ENCODE data around the gene HACD3. TPM values are rescaled to one million over a fixed set of nuclear protein-coding genes. Genes with fewer than 3 reads are reported as not detected.

Gene HACD3
- total RNA-seq, 1 experiment from 2014 or later, result 71.6 TPM

DNA sequence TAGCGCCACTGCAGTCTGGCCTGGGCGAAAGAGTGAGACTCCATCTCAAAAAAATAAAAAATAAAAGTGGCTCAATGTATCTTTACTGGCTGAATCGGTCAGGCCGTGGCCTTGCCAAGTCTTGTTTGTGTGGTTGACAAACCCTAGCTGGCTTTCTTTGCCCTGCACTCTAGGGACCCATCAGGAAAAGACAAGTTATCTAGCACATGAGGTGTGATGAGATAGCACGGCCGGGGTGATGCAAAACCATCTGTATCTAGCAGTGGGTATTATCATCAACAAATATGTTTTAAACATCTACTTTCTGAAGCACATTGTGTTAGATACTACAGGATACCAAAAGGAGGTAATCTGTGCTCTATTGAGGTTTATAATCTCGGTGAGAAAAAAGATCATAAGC, 8.9 kb upstream of the HACD3 start:
- Histone ChIP-seq H3K27ac (no peak overlapping the region), H2AFZ (no peak overlapping the region), H3F3A (ENCODE audit: insufficient read depth, low read depth) (no peaks in the 10 kb centered on the region), H3K79me2 (ENCODE audit: low read depth) (peaks cover 9% of the 10 kb centered on the region), H3K36me3 (ENCODE audit: low read depth) (no peaks in the 10 kb centered on the region), H3K9me3 (ENCODE audit: insufficient read depth, low read depth) (no peaks in the 10 kb centered on the region), H3K4me3 (no peak overlapping the region), H3K4me2 (no peak overlapping the region), H3K27me3 (ENCODE audit: insufficient read depth, low read depth) (no peaks in the 10 kb centered on the region), H3K9me2 (ENCODE audit: insufficient read depth) (no peaks in the 10 kb centered on the region), H3K4me1 (replicated peaks; ENCODE audit: insufficient read depth) (0 out of 2 replicates have a peak, but pooled peaks cover under 1% of the 10 kb centered on the region), H4K20me1 (ENCODE audit: insufficient read depth) (0 out of 2 replicates have a peak, but pooled peaks cover 5% of the 10 kb centered on the region)
- intact Hi-C loops (cut with micrococcal nuclease; ENCODE audit: unreplicated experiment), result no loop called here
- DNase-seq, result no peak
- no TSS peak for BruUV-seq (replicated peaks)
- ChIA-PET POLR2A (ENCODE audit: unreplicated experiment) (no interaction called here), CTCF (no interaction called here)
- TF ChIP-seq EZH2 (IDR thresholded peaks at IDR 0.05; ENCODE audit: low read depth) (no peak), CTCF (conservative IDR thresholded peaks at IDR 0.05) (no peak)

DNA sequence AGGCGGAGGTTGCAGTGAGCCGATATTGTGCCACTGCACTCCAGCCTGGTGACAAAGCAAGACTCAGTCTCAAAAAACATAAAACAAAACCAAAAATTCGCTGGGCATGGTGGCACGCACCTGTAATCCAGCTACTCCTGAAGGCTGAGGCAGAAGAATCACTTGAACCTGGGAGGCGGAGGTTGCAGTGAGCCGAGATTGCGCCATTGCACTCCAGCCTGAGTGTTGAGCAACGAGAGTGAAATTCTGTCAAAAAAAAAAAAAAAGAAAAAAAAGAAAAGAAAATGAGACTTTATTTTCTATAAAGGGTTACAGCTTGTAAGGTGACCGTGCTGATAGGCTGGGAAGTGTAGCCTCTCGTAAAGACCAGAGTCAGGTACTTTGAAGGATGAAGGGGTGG, 6.0 kb upstream of the HACD3 start:
- no peaks in the 10 kb centered on the region for H3K4me1 ChIP-seq (replicated peaks; ENCODE audit: insufficient read depth)
- no TSS peak for BruUV-seq (replicated peaks)
- no peak for DNase-seq
- no peaks in the 10 kb centered on the region for H3F3A ChIP-seq (ENCODE audit: insufficient read depth, low read depth)
- no peak overlapping the region for H3K4me2 ChIP-seq
- ChIA-PET CTCF (no interaction called here), POLR2A (ENCODE audit: unreplicated experiment) (no interaction called here)
- no peak overlapping the region for H3K4me3 ChIP-seq
- no peaks in the 10 kb centered on the region for H3K79me2 ChIP-seq (ENCODE audit: low read depth)
- H3K27me3 ChIP-seq (ENCODE audit: insufficient read depth, low read depth), result no peaks in the 10 kb centered on the region
- no peaks in the 10 kb centered on the region for H3K9me3 ChIP-seq (ENCODE audit: insufficient read depth, low read depth)
- no peak overlapping the region for H3K27ac ChIP-seq
- H3K36me3 ChIP-seq (ENCODE audit: low read depth), result no peaks in the 10 kb centered on the region
- intact Hi-C loops (cut with micrococcal nuclease; ENCODE audit: unreplicated experiment), result no loop called here
- no peaks in the 10 kb centered on the region for H3K9me2 ChIP-seq (ENCODE audit: insufficient read depth)
- H4K20me1 ChIP-seq (ENCODE audit: insufficient read depth), result no peaks in the 10 kb centered on the region
- no peak for TF ChIP-seq CTCF (conservative IDR thresholded peaks at IDR 0.05)
- no peak for TF ChIP-seq EZH2 (IDR thresholded peaks at IDR 0.05; ENCODE audit: low read depth)
- no peak overlapping the region for H2AFZ ChIP-seq

DNA sequence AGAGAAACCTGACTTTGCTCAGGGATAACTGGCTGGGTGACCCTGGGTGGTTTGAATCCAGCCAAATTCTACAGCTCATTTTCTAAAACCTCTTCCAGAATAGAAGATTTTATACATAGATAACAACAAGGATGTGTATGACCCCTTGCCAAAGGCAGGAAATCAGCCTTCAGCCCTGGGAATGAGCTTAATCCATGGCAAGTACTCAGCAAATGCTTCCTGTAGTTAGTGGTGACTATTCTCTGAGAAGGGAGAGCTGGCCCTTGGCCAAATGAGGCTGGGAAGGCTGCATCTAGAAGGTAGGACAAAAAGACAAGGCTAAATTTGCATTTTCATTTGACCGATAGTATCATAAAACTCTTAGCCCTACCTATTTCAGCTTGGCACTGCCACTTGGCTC, 4.6 kb upstream of the HACD3 start:
- H3K9me2 ChIP-seq (ENCODE audit: insufficient read depth), result no peaks in the 10 kb centered on the region
- ChIA-PET POLR2A (ENCODE audit: unreplicated experiment) (interaction anchor here (0.7 kb wide), 1 partner anchor 403 kb away, joined by 4 read pairs; no protein-coding TSS in a partner anchor), CTCF (interaction anchor here (0.6 to 0.7 kb wide), 2 partner anchors 35 to 142 kb away, joined by 3 to 7 read pairs; no protein-coding TSS in a partner anchor)
- peaks cover 3% of the 10 kb centered on the region for H3K79me2 ChIP-seq (ENCODE audit: low read depth)
- no peak overlapping the region for H3K4me2 ChIP-seq
- H3K36me3 ChIP-seq (ENCODE audit: low read depth), result no peaks in the 10 kb centered on the region
- no TSS peak for BruUV-seq (replicated peaks)
- H3K9me3 ChIP-seq (ENCODE audit: insufficient read depth, low read depth), result no peaks in the 10 kb centered on the region
- H3K27me3 ChIP-seq (ENCODE audit: insufficient read depth, low read depth), result no peaks in the 10 kb centered on the region
- no peak overlapping the region for H2AFZ ChIP-seq
- no peak for DNase-seq
- TF ChIP-seq EZH2 (IDR thresholded peaks at IDR 0.05; ENCODE audit: low read depth), result no peak
- TF ChIP-seq CTCF (conservative IDR thresholded peaks at IDR 0.05), result no peak
- H4K20me1 ChIP-seq (ENCODE audit: insufficient read depth), result no peaks in the 10 kb centered on the region
- H3K4me1 ChIP-seq (replicated peaks; ENCODE audit: insufficient read depth), result no peaks in the 10 kb centered on the region
- no peak overlapping the region for H3K4me3 ChIP-seq
- intact Hi-C loops (cut with micrococcal nuclease; ENCODE audit: unreplicated experiment), result no loop called here
- no peak overlapping the region for H3K27ac ChIP-seq
- H3F3A ChIP-seq (ENCODE audit: insufficient read depth, low read depth), result no peaks in the 10 kb centered on the region

All from PC-9 (cell line).